Measurements from ENCODE around the gene GRM7.

The GRM7 gene

DNA sequence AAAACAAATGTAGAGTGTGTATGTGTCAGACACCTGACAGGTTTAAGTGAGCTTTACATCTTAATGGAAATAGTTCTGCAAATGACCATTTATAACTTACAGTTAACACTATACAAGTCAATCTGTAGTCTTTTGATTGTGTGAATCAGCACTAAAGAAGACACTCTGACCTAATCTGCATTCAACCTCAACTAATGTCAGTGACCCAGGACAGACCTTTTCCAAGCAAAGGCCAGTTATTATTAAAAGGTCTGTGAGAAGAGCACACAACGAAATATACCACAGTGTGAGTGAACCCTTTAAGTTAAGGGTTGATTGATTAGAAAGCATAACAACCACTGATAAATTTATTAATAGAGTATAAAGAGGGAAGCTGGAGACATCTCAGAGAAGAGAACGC lies 878.8 kb downstream of the GRM7 start:
- no peak overlapping the region for H3K4me3 ChIP-seq (ENCODE audit: low read depth, low read length)
- TF ChIP-seq, protein P1, sequence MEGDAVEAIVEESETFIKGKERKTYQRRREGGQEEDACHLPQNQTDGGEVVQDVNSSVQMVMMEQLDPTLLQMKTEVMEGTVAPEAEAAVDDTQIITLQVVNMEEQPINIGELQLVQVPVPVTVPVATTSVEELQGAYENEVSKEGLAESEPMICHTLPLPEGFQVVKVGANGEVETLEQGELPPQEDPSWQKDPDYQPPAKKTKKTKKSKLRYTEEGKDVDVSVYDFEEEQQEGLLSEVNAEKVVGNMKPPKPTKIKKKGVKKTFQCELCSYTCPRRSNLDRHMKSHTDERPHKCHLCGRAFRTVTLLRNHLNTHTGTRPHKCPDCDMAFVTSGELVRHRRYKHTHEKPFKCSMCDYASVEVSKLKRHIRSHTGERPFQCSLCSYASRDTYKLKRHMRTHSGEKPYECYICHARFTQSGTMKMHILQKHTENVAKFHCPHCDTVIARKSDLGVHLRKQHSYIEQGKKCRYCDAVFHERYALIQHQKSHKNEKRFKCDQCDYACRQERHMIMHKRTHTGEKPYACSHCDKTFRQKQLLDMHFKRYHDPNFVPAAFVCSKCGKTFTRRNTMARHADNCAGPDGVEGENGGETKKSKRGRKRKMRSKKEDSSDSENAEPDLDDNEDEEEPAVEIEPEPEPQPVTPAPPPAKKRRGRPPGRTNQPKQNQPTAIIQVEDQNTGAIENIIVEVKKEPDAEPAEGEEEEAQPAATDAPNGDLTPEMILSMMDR (IDR thresholded peaks at IDR 0.05; ENCODE audit: low read depth, low read length): no peak

- TF ChIP-seq, protein P1 (IDR thresholded peaks at IDR 0.05; ENCODE audit: low read depth, low read length): no peak
- no peak overlapping the region for H3K4me3 ChIP-seq (ENCODE audit: low read depth, low read length)
Measured at GRCh38 chr3:7740458-7740857, 879.5 kb downstream of the GRM7 start.

DNA sequence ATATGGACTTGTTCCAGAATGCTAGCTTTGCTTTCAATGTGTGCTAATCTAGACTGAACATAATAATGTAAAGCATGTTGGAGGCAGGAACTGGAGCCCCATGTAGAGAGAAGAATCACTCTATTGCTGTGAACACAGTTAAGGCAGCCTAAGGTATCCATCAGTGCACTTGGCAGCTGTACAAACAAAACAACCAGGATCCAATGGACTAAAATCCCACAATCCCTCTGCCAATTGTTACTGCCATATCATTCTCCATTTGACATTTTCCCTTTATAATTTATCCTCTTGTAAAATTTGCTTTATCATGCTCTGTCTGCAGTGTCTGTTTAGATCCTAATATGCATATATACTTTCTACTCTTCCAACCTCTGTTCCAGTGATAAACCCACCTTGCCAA lies 883.9 kb downstream of the GRM7 start:
- TF ChIP-seq, protein P1 (IDR thresholded peaks at IDR 0.05; ENCODE audit: low read depth, low read length): no peak
- H3K4me3 ChIP-seq (ENCODE audit: low read depth, low read length): no peak overlapping the region

DNA sequence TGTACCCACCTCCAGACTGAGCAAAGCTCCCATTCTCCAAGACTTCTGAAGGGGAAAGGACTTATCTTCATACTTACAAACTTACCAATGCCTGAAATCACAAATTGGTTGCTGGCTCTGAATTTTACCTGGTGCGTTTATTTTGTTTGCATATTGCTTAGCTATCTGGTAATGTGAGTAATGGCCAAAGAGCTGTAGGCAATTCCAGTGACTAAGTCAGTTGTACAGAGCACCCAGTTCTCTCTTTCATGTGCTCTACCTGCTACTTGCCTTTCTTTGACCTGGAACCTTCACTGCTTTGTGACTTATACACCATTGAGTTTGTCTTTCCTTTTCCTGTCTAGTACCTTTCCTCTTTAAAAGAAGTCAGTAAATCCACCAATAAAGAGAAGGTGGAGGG lies 884.8 kb downstream of the GRM7 start:
- TF ChIP-seq, protein P1 (IDR thresholded peaks at IDR 0.05; ENCODE audit: low read depth, low read length): no peak
- H3K4me3 ChIP-seq (ENCODE audit: low read depth, low read length): no peak overlapping the region

DNA sequence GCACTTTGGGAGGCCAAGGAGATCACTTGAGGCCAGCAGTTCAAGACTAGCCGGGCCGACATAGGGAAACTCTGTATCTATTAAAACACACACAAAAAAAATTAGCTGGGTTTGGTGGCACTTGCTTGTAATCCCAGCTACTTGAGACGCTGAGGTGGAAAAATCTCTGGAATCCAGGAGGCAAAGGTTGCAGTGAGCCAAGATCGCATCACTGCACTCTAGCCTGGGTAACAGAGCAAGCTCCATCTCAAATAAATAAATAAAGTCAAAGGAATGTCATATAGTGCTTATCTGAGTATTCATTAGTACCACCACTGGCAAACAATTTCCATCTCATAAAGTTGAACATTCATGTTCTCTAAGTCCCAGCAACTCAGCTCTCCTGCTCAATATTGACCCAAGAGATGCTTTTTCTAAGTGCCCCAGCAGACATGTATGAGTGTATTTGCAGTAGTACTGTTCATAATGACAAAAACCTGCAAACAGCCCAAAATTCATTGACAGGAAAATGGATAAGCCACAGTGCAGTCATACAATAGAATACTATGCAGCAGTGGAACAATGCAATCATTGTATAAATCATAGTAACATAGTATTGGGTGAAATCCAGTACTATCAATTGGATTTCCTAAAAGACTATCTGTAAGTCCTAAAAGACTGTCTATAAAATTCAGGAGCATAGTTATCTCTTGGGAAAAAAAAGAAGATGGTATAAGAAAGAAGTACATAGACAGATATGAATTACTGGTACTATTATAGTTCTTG lies 889.2 kb downstream of the GRM7 start:
- no peak overlapping the region for H3K4me3 ChIP-seq (ENCODE audit: low read depth, low read length)
- TF ChIP-seq, protein P1 (IDR thresholded peaks at IDR 0.05; ENCODE audit: low read depth, low read length): no peak

- TF ChIP-seq, protein P1 (IDR thresholded peaks at IDR 0.05; ENCODE audit: low read depth, low read length): no peak
- H3K4me3 ChIP-seq (ENCODE audit: low read depth, low read length): no peak overlapping the region
Measured at GRCh38 chr3:7752005-7752404, 891.1 kb downstream of the GRM7 start.

DNA sequence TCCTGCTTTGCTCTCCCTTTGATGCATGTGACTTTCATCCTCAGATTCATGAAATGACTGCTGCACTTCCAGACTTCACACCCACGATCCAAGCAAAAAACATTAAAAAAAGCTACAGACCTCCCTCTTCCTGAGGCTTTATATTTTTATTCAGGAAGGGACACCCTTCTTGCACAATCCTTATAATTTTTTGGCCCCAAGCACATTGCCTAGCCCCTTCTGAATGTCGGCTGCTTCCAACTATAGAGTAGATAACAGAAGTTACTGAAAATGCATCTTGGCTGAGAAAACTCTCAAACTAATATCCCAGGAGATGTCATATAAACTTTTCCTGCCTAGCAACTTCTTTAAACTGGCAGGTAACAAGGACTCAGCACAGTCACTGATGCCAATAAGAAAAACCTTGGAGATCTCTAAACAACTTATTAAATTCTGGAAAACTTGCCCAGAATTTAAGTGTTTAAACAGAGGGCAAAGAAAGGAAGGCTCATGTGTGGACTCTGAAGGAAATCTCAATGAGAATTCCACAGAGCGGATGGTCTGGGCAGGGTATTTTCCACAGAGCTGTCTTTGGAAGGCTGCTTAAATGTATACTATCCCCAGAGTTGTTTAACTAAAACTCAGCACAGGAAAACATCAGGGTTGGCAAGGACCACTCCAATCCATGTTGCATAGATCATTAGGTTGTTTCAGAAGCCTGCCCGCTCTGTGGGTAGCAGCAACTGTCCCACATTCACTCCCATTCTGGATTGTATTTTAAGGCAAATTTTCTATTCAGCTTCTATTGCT lies 893.9 kb downstream of the GRM7 start:
- no peak overlapping the region for H3K4me3 ChIP-seq (ENCODE audit: low read depth, low read length)
- TF ChIP-seq, protein P1 (IDR thresholded peaks at IDR 0.05; ENCODE audit: low read depth, low read length): no peak
